Suppressor macrophage (primary cell): ENCODE measurements around the gene MAGI1.
"Not testable (repeated sequence)": the region's sequence is repeated elsewhere in the genome, so short reads cannot be mapped to it uniquely, and the experiment has no call there.

Source experiments
- DNase-seq, 4 experiments: peaks; one replicate each; pipeline ENCODE4 v3.0.0-alpha.2; 2020 to 2022

MAGI1 gene

GRCh38 chr3:65581313-65581712 lies 457.4 kb downstream of the MAGI1 start:
- peak in 1 of 4 experiments; percentile 2 for DNase-seq

GRCh38 chr3:65578861-65579260 lies 459.9 kb downstream of the MAGI1 start:
- DNase-seq: no peak

GRCh38 chr3:65577843-65578430 lies 460.8 kb downstream of the MAGI1 start:
- no peak for DNase-seq

GRCh38 chr3:65576966-65577365 lies 461.8 kb downstream of the MAGI1 start:
- no peak for DNase-seq

GRCh38 chr3:65576228-65576627 lies 462.5 kb downstream of the MAGI1 start:
- no peak for DNase-seq

DNA sequence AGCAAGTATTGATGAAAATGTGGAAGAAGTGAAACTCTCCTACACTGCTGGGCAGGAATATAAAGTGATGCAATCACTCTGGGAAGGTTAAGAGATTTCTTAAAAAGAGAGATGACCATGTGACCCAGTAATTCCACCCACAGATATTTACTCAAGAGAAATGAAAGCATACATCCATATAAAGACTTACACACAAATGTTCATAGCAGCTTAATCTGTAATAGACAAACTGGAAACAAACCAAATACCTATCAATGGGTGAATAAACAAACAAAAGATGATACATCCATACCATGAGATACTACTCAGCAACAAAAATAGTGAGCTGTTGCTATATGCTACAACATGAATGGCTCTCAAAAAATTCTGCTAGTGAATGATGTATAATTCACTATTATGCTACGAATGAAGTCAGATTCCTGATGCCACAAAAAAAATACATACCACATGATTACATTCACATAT lies 463.3 kb downstream of the MAGI1 start:
- DNase-seq: peak in 2 of 4 experiments; percentile 1

- DNase-seq: no peak
Measured at GRCh38 chr3:65573548-65574116, 465.1 kb downstream of the MAGI1 start.

DNA sequence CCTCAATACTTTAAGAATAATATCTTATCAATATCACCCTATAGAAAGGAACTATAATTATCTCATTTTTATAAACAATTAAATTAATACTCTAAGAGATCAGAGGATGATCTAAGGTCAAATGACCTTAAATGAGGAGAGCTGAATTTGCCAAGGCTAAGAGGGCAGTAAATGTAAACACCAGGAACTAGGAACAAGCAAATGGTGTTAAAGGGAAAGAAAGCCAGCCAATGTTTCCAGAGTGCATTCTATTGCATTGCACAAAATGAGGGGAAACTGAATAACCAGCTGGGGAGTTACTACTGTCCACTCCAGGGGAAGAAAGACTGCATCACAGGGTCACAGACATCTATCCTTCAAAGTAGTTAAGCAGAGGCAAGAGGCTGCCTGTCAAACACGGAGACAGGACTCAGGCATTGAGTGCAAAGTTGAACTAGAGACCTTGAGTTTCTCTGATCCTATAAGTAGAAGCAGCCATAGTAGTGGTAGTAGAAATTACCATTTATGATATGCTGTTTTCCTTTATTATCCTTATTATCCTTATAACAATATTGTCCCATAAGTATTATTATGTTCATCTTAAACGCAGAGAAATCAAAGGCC lies 466.4 kb downstream of the MAGI1 start:
- DNase-seq: no peak

DNA sequence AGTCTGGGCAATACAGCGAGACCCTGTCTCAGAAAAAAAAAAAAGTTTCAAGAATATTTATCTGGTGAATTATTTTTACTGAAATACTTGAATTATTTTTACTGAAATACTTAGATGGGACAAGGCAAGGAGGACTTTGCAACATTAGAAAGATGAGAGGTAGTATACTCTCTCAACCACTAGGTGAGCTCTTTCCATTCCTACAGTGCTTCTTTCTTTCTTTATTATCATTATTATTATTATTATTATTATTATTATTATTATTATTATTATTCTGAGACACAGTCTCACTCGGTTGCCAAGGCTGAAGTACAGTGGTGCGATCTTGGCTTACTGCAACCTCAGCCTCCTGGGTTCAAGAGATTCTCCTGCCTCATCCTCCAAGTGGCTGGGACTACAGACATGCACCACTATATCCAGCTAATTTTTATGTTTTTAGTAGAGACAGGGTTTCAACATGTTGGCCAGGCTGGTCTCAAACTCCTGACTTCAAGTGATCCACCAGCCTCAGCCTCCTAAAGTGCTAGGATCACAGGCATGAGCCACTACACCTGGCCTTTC lies 468.8 kb downstream of the MAGI1 start:
- no peak for DNase-seq

DNA sequence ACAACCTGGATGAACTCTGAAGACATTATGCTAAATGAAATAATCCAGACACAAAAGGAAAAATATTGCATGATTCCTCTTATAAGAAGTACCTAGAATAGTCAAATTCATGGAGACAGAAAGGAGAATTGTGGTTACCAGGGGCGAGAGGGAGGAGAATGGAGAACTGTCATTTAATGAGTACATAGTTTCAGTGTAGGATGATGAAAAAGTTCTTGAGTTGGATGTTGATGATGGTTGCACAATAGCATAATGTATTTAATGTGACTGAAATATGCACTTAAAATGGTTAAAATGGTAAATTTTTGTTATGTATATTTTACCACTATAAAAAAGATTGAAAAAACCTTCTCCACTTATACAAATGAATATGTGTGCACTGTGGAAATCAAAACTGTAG lies 469.6 kb downstream of the MAGI1 start:
- no peak for DNase-seq

DNA sequence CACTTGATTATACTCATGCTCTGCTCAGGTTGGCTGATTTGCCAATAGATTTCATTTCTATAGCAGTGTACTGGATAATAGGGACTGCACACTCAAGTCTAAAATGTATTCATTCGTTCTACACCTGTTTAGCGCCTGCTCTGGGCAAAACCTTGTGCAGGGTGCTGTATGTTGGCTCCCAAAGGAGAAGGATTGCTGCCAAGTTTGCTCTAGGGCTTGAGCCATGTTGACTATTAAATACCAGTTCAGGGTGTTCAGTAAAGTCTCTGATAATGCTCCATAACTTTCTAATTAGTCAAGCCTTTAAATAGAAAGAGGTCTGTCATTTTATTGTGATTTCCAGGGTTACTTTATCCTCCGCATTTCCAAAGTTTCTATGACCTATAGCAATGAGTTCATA lies 470.2 kb downstream of the MAGI1 start:
- no peak for DNase-seq

- DNase-seq: not testable (repeated sequence)
Measured at GRCh38 chr3:65565744-65566143, 473.0 kb downstream of the MAGI1 start.

DNA sequence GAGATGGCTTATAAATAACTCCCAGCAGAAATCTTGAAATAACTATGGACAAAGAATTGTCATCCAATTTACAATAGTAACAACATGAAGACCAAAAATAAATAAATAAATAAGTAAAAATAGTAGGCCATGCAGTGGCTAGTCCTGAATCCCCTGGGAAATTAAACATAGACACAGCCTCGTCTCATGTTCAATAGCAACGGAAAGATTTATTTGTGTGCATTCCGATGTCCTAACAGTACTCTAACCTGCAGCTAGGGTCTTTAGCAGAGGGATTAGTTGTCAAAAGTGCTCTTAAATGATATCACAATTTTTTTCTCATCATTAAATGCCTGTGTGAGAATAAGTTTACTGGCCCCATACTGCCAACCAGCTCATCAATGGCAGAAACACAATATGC lies 474.2 kb downstream of the MAGI1 start:
- no peak for DNase-seq

DNA sequence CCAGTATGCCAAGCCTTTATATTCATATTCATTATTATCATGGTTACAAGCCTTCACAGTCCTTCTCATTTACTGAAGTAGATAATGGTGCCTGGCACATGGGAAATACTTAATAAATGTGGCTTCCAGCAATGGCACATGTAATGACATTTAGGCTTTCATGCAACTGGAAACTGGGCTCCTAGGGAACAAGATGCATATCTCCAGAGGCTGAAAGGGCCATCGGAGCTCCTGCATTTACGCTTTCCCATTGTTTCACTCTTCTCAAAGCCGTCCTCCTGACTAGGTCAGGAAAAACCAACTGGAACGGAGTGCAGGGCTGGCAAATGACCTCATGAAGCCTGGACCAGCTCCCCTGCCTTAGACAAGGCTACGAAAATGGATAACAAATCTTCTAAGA lies 474.9 kb downstream of the MAGI1 start:
- no peak for DNase-seq

- no peak for DNase-seq
Measured at GRCh38 chr3:65562447-65562846, 476.3 kb downstream of the MAGI1 start.

DNA sequence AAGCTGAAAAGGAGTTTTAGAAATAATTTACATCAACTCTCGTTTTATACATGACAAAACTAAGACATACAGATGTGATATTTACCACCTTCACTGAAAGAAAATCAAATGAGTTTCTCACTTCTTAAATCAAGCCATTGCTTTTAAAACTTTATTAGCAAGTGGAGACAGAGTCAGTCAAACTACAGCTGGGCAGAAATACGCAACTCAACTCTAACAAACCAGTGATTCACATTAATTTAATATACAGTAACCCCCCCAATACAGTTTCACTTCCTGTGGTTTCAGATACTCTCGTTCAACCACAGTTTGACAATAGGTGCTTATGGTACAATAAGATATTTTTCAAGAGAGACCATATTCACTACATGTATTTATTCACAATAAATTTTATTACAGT lies 477.1 kb downstream of the MAGI1 start:
- DNase-seq: no peak

- DNase-seq: no peak
Measured at GRCh38 chr3:65560901-65561300, 477.8 kb downstream of the MAGI1 start.

GRCh38 chr3:65560133-65560532 lies 478.6 kb downstream of the MAGI1 start:
- no peak for DNase-seq

GRCh38 chr3:65559643-65560042 lies 479.1 kb downstream of the MAGI1 start:
- no peak for DNase-seq

GRCh38 chr3:65558826-65559225 lies 479.9 kb downstream of the MAGI1 start:
- no peak for DNase-seq

GRCh38 chr3:65557899-65558564 lies 480.7 kb downstream of the MAGI1 start:
- DNase-seq: no peak

DNA sequence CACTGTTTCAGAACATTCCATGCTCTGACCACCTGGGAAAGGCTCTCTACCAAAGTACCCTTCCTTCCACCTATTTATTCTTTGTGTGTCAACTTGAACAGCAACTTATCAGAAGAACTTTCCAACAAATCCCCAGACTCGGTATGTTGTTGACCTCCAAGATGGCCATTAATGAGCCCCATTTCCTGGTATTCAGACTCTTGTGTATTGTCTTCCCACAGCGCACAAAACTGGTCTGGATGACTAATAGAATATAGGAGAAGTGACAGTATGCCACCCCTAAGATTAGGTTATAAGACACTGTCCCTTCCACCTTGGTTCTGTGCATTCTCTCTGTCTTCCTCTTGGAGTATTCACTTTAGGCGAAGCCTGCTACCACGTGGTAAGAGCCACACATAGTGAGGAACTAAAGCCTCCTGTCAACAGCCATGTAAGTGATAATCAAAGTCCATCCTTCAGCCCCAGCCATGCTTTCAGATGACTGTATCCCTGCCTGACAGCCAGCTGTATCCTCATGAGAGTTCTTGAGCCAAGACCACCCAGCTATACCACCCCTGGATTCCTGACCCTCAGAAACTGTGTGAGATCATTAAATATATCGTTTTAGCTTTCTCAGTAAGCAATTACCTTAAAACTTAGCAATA lies 481.7 kb downstream of the MAGI1 start:
- no peak for DNase-seq

DNA sequence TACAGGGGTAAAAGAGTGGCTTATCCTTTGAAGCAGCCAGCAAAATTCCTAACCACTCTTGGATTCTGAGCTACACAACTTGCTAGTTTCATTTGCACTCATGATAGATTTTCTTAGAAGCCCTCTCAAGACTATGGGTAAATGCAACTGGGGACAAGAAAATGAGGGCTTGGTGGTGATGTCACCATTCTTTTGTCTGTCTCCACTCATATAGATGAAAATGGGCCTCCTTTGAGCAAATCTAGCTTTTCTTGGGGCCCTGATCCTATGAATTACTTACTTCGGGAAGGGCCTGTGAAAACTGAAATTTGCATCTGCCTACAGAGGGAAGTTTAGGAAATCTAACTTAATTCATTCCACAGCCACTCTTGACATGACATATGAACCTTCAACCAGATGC lies 486.3 kb downstream of the MAGI1 start:
- no peak for DNase-seq
